GM18526 (cell line): ENCODE data around the gene RAB7B.

Experiments used
- POLR2A ChIP-seq: IDR thresholded peaks from 3 replicates; pipeline ENCODE4 v1.6.1; 2011; ENCODE audit not compliant: insufficient read length; ENCODE audit errors: extremely low read depth

Gene RAB7B

DNA sequence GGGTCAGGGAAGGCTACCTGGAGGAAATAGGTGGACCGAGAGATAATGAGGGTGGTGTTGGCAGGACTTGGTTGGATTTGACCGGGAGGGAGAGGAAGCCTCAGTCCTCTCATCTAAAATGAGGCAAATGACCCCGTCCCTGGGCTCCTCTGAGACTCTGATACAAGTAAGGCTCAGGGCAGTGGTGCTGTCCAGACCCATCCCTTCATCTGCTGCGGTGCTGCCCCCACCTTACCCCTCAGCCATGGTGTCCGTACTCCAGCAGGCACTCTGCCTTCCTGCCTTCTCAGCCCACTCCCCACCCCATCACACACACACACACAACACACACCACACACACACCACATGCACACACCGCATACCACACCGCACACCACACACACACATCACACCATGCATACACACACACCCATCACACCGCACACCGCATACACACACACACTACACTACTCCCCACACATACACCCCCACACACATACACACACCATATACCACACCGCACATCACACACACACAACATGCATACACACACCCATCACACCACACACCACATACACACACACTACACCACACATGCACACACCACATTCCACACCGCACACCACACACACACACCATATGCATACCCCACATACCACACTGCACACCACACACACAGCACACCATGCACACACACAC, 30.6 kb downstream of the RAB7B start:
- no peak for TF ChIP-seq POLR2A

DNA sequence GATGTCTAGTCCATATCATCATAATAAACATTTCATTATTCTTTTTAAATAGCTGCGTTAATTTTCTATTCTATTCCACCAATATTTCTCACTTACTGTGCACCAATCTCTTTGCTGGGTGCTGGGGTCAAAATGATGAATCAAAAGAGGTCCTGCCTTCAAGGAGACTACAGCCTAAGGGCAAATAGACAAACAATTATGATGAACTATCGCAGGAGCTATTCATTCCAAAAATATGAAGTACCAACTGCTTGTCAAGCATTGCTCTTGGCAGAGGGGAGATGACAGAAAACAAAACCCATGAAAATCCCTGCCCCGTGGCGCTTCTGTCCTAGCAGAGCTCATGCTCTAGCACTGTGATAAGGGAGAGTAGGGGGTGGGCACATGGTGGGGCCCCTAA, 31.1 kb downstream of the RAB7B start:
- no peak for TF ChIP-seq POLR2A

DNA sequence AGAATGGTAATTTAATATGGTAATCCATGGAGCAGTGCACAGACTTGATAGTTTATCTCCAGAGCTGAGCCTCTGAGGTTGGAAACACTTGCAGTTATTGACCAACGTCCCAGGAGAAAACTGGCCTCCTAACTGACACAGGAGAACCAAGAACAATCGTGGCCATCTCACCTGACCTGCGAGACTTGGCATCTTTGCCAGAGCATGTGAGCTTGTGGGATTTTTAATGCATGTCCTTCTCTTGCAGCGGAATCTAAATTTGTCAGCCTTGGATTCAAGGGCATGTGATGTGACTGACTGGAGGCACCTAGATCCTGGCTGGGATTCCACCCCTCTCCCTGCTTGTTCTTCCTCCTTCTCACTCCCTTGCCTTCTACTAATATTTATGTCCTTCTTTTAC, 32.1 kb downstream of the RAB7B start:
- TF ChIP-seq POLR2A: no peak

DNA sequence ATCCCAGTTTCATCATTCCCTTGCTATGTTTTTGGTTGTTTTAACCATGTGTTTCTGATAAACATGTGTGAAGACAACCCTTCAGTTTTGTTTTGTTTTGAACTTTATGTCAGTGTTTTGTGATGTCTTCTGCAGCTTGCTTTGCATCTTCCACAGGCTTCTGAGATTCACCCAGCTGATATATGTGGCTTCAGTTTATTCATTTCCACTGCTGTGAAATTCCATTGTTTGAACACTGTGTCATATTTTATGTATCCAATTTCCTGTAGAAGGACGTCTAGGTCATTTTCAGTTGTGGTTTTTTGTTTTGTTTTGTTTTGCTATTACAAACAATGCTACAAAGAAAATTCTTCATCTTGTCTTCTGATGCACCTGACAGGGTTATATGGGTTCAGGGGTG, 32.7 kb downstream of the RAB7B start:
- no peak for TF ChIP-seq POLR2A

DNA sequence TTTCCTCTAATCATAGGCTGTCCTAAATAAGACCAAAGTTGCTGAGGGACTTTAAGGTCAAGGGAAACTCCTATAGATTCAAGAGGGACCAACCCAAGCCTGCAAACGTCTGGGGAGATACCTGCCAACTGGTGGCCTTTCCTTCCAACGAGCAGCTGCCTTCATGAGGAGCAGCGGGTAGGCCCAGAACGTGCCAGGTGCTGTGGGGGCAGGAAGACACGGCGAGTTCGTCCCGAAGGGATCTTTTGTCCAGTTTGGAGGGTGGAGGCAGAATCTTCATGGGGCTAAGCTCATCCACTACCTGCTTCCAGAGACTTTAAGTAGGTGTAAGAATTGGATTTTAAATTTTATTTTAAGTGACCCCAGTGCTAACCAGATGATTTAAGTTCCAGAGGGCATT, 34.0 kb downstream of the RAB7B start:
- no peak for TF ChIP-seq POLR2A

DNA sequence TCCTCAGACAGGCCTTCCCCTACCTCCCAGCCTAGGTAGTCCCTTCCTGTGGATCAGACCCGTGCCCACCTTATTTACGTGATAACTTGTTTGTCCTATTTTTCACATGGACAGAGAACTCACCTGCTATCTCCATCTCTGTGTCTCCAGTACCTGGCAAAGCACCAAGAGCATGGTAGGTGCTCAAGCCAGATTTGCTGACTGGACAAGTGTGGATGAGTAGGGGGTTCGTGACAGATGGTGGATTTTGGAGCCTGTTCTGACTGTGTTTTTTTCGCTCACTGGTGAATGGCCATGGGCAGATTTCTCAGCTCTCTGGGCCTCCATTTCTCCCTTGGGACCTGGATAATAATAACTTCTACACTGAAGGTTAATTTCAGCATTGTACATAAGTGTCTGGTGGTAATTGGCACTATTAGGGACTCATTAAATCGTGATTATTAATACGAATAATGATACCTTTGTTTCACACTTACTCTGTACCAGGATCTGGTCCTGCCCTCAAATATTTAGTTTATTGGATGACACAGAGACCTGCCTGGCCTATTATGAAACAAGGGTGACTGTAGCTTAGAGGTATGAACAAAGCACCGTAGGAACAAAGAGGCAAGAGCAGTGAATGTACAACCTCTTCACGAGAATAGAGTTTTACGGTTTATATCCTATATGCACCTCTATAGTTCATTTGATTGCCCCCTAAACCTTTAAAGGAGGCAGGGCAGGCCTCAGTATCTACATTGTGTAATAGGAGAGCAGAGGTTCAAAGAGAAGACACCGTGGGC, 35.5 kb downstream of the RAB7B start:
- no peak for TF ChIP-seq POLR2A

DNA sequence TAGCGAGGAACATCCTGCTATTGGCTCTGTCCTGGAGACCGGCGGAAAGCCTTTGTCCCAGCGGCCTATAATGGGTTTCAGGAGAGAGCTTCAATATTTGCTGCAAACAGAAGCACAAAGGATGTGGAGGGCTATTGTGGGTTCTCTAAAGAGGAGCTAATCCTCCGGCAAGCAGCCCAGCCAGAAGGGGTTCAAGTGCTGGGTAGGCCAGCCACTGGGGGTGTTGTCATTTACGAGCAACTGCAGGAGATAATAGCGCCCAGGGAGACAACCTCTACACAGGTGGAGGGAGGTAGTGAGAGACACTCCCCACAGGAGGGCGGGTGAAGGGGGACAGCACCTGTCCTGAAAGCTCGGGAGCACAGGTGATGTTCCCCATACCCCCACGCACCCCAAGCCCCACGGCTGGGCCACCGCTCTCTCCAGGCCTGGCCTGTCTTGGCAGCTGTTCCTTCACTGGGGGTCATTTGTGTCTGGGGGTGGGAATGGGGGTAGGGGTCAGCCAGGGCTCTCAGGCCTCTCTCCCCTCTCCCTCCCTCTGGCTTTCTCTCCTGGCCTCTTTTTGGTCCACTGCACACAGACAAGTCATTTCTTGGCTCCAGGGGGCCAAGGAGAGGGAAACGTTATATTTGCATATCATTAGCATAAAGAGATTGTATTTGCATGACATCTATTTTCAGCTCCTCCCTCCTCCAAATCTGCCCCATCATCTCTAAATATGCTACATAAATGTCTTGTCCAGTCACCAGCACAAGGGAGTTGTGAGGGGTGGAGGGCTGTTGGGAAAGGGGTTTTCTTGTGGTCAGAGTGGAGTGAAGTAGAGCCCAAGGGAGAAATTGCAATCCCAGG, 37.9 kb downstream of the RAB7B start:
- no peak for TF ChIP-seq POLR2A

DNA sequence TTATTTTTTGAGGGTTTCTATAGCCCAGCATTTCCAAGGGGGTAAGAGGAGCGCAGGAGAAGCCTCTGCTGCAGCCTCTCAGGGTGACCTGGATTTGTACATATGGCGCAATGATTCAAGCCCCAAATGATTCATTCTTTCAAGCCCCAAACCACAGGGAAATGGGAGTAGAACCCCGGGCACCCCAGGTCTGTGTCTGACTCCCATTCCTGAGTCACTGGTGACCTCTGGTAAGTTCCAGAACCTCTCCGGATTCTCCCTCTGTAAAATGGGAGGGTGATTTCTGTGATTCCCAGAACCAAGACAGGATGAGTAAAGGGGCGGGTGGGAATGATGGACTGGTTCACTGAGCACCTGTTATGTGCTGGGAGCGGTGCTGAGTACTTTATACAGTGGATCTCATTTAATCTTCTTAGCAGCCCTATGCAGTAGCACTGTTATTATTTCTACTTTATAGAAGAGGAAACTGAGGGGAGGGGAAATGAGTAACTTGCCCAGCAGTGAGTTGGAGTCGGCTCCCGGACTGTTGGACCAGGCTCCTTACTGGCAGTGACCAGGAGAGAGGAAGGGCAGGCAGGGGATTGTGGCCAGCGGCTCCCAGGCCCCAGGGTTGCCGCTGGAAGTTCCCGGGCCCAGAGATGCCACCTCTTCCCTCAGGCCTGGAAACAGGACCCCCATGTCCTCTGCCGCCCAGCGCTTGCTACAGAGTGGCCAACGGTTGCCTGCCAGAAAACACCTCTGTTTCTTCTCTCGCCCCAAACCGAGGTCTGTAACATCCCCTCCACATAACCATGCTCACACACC, 39.6 kb downstream of the RAB7B start:
- no peak for TF ChIP-seq POLR2A

DNA sequence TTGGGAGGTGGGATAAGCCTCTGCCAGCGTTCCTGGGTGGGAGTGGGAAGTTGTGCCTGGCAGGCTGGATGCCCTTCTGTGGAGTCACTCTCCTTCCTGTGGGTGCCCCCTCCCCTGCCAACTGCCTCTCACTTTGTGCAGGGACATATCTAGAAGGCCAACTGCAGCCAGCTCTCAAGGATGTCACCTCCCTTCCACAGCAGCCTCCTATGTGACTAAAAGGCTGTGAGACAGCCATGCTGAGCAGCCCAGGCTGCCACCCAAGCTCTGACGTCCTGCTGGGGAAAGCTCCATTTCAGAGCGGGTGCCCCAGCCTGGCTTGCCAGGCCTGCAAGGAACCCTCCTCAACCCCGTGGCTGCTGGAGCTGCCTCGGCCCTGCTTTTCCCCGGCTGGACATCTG, 40.4 kb downstream of the RAB7B start:
- no peak for TF ChIP-seq POLR2A

DNA sequence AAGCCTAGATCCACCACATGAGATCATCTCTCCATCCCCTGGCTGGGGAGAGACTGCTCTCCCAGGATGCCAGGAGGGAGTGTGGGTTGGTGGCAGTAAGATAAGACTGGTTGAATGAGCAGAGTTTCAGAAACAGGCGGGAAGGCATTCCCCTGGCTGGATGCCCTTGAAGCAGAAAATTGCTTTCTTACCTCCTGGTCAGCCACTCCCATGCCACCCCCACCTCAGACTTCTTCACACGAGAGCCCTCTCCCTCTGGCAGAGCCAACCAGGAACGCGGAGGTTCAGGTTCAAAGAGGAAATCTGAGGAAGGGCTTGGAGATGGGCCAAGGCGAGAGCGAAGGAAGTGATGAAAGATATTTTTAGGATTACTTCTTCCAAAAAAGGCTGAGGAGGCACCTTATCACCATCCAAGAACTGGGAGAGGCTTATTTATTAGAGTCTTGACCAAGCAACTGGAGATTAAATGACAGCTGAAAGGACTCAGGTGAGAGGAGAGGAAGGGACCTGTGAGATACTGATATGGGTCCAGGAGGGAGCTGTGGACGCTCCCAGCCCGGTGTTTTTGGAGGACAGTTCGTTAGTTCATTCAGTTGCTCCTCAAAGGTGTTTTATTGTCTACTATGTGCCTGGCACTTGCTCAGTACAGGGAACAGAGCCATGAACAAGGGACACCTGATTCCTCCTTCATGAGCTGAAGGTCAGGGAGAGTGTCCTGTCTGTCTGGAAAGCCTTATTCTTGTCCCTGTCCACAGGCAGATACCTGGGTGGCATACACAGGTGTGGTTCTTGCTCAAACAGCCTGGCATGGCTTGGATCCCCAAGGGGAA, 41.0 kb downstream of the RAB7B start:
- no peak for TF ChIP-seq POLR2A

DNA sequence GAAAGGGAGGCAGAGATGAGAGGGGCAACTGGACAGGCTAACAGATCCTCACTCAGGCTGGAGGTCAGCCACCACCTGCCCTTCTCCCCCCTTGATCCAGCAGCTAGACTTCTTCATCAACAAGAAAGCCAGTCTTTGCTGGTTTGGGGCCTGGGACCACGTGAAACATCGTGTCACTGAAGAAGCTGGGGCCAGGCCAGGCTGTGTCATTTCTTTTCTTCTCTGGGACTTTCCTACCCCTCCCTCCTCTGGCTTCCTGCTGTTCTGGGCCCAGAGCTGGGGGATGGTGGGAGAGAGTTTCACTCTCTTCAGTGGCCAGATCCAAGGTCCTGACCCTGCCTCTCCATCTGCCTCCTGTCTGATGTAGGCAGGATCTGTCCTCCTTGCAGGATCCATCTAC, 41.8 kb downstream of the RAB7B start:
- no peak for TF ChIP-seq POLR2A

DNA sequence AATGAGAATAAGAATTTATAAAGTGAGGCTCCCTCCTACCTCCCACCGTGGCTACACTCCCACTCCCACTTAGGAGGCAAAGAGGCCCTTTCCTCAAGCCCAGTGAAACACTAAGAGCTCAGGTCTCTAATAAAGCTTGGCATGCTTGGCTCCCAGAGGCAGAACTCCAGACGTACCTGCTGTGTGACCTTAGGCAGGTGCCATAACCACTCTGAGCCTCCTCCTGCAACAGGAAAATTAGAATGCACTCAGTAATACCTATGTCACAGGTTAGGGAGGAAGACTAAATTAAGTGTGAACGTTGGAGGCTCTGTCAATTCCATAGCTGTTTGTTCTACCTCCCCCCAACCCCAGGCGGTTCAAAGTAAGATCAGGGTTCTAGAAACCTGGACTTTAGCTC, 43.4 kb downstream of the RAB7B start:
- TF ChIP-seq POLR2A: no peak

DNA sequence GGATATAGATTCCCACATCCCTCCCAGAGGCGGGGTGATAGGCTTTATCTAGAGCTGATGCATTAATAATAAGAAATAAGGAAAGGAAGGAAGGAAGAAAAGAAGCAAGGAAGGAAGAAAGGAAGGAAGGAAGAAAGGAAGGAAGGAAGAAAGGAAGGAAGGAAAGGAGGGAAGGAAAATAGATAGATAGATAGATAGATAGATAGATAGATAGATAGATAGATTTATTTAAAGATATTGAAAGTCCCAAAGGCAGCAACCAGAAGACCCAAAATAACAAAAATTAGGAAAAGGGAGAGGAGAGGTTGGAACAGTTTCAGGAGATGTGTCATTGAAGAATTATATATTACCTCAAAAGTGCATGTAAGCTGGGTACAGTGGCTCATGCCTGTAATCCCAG, 47.7 kb downstream of the RAB7B start:
- TF ChIP-seq POLR2A: no peak

DNA sequence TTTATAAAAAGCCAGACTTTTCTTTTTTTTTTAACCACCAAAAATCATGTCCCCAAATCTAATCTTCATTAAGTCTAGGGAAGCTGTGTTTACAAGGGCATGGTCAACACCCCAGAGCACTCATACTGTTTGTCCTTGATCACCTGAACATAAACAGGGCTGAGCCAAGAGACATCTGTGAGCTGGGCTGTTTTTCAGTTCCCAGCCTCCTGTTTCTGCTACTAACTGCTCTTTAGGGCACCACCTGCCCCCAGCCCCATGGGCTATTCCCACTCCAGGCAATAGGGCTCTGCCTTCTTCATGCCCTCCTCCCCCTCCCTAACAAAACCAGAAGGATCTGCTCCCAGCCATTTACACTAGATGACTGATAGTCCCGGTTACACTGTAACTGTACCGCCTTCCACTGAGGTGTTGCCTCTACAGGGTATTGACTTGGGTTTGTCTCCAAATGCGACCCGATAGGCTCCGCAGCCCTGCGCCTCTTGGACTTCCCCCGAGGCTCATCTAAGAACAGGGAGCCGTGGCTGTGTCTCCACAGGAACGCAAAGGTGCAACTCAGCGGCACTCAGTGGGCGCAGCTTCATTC, 48.3 kb downstream of the RAB7B start:
- TF ChIP-seq POLR2A: no peak

DNA sequence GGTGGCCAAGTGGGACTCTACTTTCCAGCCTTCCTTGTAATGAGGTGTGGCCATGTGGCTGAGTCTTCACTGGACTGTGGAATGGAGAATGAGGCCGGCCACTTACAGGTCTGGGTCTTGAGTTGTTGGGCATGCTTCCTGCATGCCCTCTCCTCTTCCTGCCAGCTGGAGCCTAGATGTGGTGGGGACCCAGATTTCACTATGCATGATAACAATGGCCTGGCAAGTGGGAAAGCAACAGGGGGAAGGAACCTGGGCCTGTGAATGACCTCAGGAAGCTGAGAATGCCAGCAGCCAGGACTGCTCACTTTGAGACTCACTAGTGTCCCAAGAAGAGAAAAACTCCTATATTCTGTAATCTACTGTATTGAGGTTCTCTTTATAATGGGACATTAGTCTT, 51.4 kb downstream of the RAB7B start:
- no peak for TF ChIP-seq POLR2A
